Measurements from ENCODE around the gene VAT1L. TPM values are rescaled to one million over a fixed set of nuclear protein-coding genes. Genes with fewer than 3 reads are reported as not detected.

The VAT1L gene
- total RNA-seq, 2 donors from 2014 or later: 0.05 to 4.4 TPM

- H3K4me3 ChIP-seq: no peak within 1 kb of the TSS
- H3K9me3 ChIP-seq: no peaks in the 10 kb centered on the region
- no peaks in the 10 kb centered on the region for H3K36me3 ChIP-seq
- no peaks in the 10 kb centered on the region for H3K27me3 ChIP-seq (replicated peaks; ENCODE audit: insufficient read depth)
- 32% methylated on average over 5 of the region's 5 CpGs for WGBS
- intact Hi-C loops (cut with DNase I): no loop called here
- no peaks in the 10 kb centered on the region for H3K4me1 ChIP-seq (replicated peaks)
- no peak for TF ChIP-seq POLR2AphosphoS5 (IDR thresholded peaks at IDR 0.05)
- no peak for TF ChIP-seq CTCF (IDR thresholded peaks at IDR 0.05)
- no peak for TF ChIP-seq POLR2A (IDR thresholded peaks at IDR 0.05)
- DNase-seq (ENCODE audit: low spot score): no peak
- no peak within 1 kb of the TSS for H3K27ac ChIP-seq
Observed at GRCh38 chr16:78022347-78023060, 234.1 kb downstream of the VAT1L start, which contains the start of gene CLEC3A. Gene CLEC3A, plus strand, starts transcription at chr16:78022548. Its CDS starts 79 bp downstream, at chr16:78022627.

- intact Hi-C loops (cut with DNase I): no loop called here
- DNase-seq (ENCODE audit: low spot score): no peak
- Histone ChIP-seq H3K36me3 (no peaks in the 10 kb centered on the region), H3K27ac (no peak overlapping the region), H3K4me3 (no peak overlapping the region), H3K27me3 (replicated peaks; ENCODE audit: insufficient read depth) (no peaks in the 10 kb centered on the region), H3K9me3 (no peaks in the 10 kb centered on the region), H3K4me1 (replicated peaks) (no peaks in the 10 kb centered on the region)
- 87% methylated on average over 5 of the region's 5 CpGs for whole genome bisulfite sequencing
- TF ChIP-seq CTCF (IDR thresholded peaks at IDR 0.05) (no peak), POLR2A (IDR thresholded peaks at IDR 0.05) (no peak), POLR2AphosphoS5 (IDR thresholded peaks at IDR 0.05) (no peak)
Observed at GRCh38 chr16:78024159-78024558, 235.8 kb downstream of the VAT1L start.

- Histone ChIP-seq H3K4me3 (no peak overlapping the region), H3K4me1 (replicated peaks) (no peaks in the 10 kb centered on the region), H3K9me3 (no peaks in the 10 kb centered on the region), H3K36me3 (no peaks in the 10 kb centered on the region), H3K27ac (no peak overlapping the region), H3K27me3 (replicated peaks; ENCODE audit: insufficient read depth) (no peaks in the 10 kb centered on the region)
- TF ChIP-seq POLR2AphosphoS5 (IDR thresholded peaks at IDR 0.05) (no peak), POLR2A (IDR thresholded peaks at IDR 0.05) (no peak), CTCF (IDR thresholded peaks at IDR 0.05) (no peak)
- 100% methylated on average over 1 of the region's 1 CpG for WGBS
- no peak for DNase-seq (ENCODE audit: low spot score)
- intact Hi-C loops (cut with DNase I): no loop called here
Observed at GRCh38 chr16:78025631-78026030, 237.3 kb downstream of the VAT1L start.

GRCh38 chr16:78028018-78028417 lies 239.7 kb downstream of the VAT1L start:
- Histone ChIP-seq H3K27ac (no peak overlapping the region), H3K4me3 (no peak overlapping the region), H3K9me3 (no peaks in the 10 kb centered on the region), H3K4me1 (replicated peaks) (no peaks in the 10 kb centered on the region), H3K36me3 (no peaks in the 10 kb centered on the region), H3K27me3 (replicated peaks; ENCODE audit: insufficient read depth) (no peaks in the 10 kb centered on the region)
- WGBS: 49% methylated on average over 3 of the region's 3 CpGs
- intact Hi-C loops (cut with DNase I): no loop called here
- DNase-seq (ENCODE audit: low spot score): no peak
- TF ChIP-seq POLR2AphosphoS5 (IDR thresholded peaks at IDR 0.05) (no peak), CTCF (IDR thresholded peaks at IDR 0.05) (no peak), POLR2A (IDR thresholded peaks at IDR 0.05) (no peak)

Other genes starting within 250 kb of the VAT1L start
- gene NUDT7, start 66.0 kb upstream of the VAT1L start, total RNA-seq: 10 to 100 TPM; 18.7 to 20.0 TPM
- gene CLEC3A, start 234.0 kb downstream of the VAT1L start, total RNA-seq: 1 to 10 TPM in 1 of 2 donors, under 1 TPM in 1; 0.51 to 5.5 TPM

Measured in prostate gland (tissue), 2 donors.